Sigmoid colon (tissue), 7 donors: Measurements from ENCODE around the gene GFOD2. TPM values are rescaled to one million over a fixed set of nuclear protein-coding genes. Genes with fewer than 3 reads are reported as not detected.
A peak's percentile ranks its signal among the peaks of the same experiment; 100 is the strongest.

Source experiments
- DNase-seq: peaks from one replicate; pipeline ENCODE4 v3.0.0-alpha.2; 2019
- H3K27ac ChIP-seq, 4 donors: fragments of 200-600 bp; sonication (generic); one replicate each; pipeline ENCODE4 v1.5.1; 2016 to 2019; ENCODE audit warnings: mild to moderate bottlenecking in 1 of 4
- H3K27me3 ChIP-seq, 3 donors: fragments of 200-600 bp; sonication (generic); one replicate each; pipeline ENCODE4 v1.5.1; 2019; ENCODE audit warnings: mild to moderate bottlenecking in 1 of 3
- H3K36me3 ChIP-seq, 4 donors: fragments of 200-600 bp; sonication (generic); one replicate each; pipeline ENCODE4 v1.5.1; 2016 to 2019
- H3K4me1 ChIP-seq, 4 donors: fragments of 200-600 bp; sonication (generic); one replicate each; pipeline ENCODE4 v1.5.1; 2017 to 2019
- H3K4me3 ChIP-seq, 4 donors: fragments of 200-600 bp; sonication (generic); one replicate each; pipeline ENCODE4 v1.5.1; 2017 to 2019; ENCODE audit warnings: mild to moderate bottlenecking in 2 of 4, moderate library complexity in 1 of 4
- H3K9me3 ChIP-seq, 4 donors: fragments of 200-600 bp in 3 of 4; sonication (generic) in 3 of 4; one replicate each; pipeline versions ENCODE4 v1.5.1 to v1.6.1; 2013 to 2019
- EP300 ChIP-seq, 4 donors: sonication (generic); formaldehyde crosslinking; IDR thresholded peaks; one replicate each; pipeline ENCODE4 v1.6.1; 2017; ENCODE audit warnings: antibody characterized with exemption in 4 of 4
- POLR2A ChIP-seq, 2 donors: fragments of 450-650 bp; IDR thresholded peaks; one replicate each; pipeline ENCODE4 v1.6.1; 2016; ENCODE audit warnings: antibody characterized with exemption in 2 of 2, mild to moderate bottlenecking in 2 of 2, moderate library complexity in 2 of 2
- POLR2AphosphoS5 ChIP-seq, 4 donors: sonication (generic); formaldehyde crosslinking; IDR thresholded peaks; one replicate each; pipeline ENCODE4 v1.6.1; 2017; ENCODE audit warnings: antibody characterized with exemption in 4 of 4
- WGBS, 2 donors: extraction: QIAGEN DNeasy Blood & Tissue Kit; methylation state at CpG; one replicate each; pipeline ENCODE4 v1.1.7; 2013; 5-methylcytosine and 5-hydroxymethylcytosine counted together
- intact Hi-C: fragments of 100-400 bp; cut with DNase I; formaldehyde crosslinking; loops from one replicate; pipeline ENCODE4 v1.15.1; 2023
- polyA plus RNA-seq, 3 donors: library from polyadenylated mRNA; stranded (reverse); fragments of 200-250 nt; gene quantifications; one replicate each; pipeline ENCODE4 v1.2.3, GENCODE V29; 2013
- total RNA-seq, 4 donors: library from RNA; depleted of rRNA; stranded (reverse); fragments of >200 nt; gene quantifications; one replicate each; pipeline ENCODE4 v1.1.0, GENCODE V29; 2016
- TF ChIP-seq, protein P1 (sequence below), 4 experiments: fragments of 450-650 bp in 3 of 4; fragments of 200-600 bp in 1 of 4; IDR thresholded peaks; one replicate each; pipeline ENCODE4 v1.5.1; 2016 to 2019; ENCODE audit warnings: antibody characterized with exemption in 4 of 4, mild to moderate bottlenecking in 3 of 4, moderate library complexity in 2 of 4
- donor health status: healthy with polysubstance abuse.
- donor health status: Bipolar disorder and iron deficiency.
- donor health status: healthy.

Gene GFOD2
- total and polyA plus RNA-seq, 7 donors: 8.1 to 19.5 (median 13.8) TPM

DNA sequence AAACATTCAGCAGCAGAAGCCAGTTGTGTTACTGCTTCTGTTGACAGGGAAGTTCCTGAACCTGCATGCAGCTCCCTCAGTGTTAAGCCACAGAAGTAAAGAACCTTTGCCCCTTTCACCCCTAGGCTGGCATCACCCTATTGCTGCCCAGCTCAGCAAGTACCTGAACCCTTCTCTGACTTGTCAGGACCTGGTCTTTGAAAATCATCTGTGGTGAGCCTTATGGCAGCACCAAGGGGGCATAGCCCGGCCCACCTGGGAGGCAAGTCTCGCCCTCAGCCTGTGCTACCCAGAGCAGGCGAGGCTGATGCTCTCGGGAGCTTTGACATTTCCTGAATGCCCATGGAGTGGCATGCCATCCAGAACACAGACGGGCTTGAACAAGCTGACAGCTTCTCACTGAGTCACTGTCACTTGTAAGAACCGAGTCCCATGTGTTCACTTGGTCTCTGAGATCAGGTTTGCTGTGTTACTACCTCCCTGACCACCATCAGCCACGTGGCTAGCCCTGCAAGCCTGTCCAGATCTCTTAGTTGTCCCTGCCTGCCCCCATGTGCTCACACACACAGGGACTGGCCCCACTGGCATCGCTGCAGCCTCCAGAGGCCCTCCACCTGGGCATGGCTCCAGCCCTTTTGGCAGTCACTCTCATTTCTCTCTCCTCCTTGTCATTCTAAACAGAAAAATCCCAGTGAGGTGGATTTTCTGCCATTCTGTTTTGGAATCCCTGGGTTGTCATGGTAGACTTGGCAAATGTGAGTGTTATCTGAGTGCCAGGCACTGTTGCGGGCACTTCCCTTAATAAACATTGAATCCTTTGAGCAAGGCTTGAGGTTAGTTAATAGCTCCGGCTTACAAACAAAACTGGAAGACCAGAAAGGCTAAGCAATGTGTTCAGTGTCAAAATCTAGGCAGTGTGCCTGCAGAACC lies 77.1 kb downstream of the GFOD2 start:
- peak; percentile 89 for DNase-seq
- peaks cover 7 to 22% (median 14%) of the 10 kb centered on the region in 4 donors for H3K36me3 ChIP-seq
- H3K4me1 ChIP-seq: peaks cover 0 to 32% (median 22%) of the 10 kb centered on the region in 4 donors
- intact Hi-C loops: loop anchor here (5.0 kb wide), 1 partner anchor 80 kb away; the partner anchor contains the start of gene CTCF
- 50 to 72% methylated on average over 10 of the region's 10 CpGs for WGBS, 2 donors
- peak overlapping the region; percentile 6 to 51 (median 50) for H3K27ac ChIP-seq
- H3K9me3 ChIP-seq: peaks cover 0 to 3% (median 0%) of the 10 kb centered on the region in 4 donors
- H3K27me3 ChIP-seq: peaks cover 18 to 29% (median 22%) of the 10 kb centered on the region in 3 donors
- H3K4me3 ChIP-seq: no peak overlapping the region
- TF ChIP-seq, protein P1, sequence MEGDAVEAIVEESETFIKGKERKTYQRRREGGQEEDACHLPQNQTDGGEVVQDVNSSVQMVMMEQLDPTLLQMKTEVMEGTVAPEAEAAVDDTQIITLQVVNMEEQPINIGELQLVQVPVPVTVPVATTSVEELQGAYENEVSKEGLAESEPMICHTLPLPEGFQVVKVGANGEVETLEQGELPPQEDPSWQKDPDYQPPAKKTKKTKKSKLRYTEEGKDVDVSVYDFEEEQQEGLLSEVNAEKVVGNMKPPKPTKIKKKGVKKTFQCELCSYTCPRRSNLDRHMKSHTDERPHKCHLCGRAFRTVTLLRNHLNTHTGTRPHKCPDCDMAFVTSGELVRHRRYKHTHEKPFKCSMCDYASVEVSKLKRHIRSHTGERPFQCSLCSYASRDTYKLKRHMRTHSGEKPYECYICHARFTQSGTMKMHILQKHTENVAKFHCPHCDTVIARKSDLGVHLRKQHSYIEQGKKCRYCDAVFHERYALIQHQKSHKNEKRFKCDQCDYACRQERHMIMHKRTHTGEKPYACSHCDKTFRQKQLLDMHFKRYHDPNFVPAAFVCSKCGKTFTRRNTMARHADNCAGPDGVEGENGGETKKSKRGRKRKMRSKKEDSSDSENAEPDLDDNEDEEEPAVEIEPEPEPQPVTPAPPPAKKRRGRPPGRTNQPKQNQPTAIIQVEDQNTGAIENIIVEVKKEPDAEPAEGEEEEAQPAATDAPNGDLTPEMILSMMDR (IDR thresholded peaks at IDR 0.05): no peak
- no peak for TF ChIP-seq POLR2A (IDR thresholded peaks at IDR 0.05)
- peak; percentile 47 to 84 (median 61) for TF ChIP-seq POLR2AphosphoS5 (IDR thresholded peaks at IDR 0.05)
- TF ChIP-seq EP300 (IDR thresholded peaks at IDR 0.05): no peak

DNA sequence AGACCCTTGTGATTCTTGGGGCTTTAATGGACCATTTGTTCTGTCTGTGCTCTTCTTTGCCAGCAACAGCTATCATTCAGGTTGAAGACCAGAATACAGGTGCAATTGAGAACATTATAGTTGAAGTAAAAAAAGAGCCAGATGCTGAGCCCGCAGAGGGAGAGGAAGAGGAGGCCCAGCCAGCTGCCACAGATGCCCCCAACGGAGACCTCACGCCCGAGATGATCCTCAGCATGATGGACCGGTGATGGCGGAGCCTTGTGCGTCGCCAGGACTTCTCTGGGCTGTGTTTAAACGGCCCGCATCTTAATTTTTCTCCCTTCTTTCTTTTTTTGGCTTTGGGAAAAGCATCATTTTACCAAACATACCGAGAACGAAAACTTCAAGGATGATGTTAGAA lies 81.5 kb downstream of the GFOD2 start:
- H3K4me1 ChIP-seq: peaks cover 0 to 21% (median 12%) of the 10 kb centered on the region in 4 donors
- no peak for DNase-seq
- no peak for TF ChIP-seq POLR2A (IDR thresholded peaks at IDR 0.05)
- TF ChIP-seq EP300 (IDR thresholded peaks at IDR 0.05): no peak
- TF ChIP-seq, protein P1 (IDR thresholded peaks at IDR 0.05): no peak
- no peak for TF ChIP-seq POLR2AphosphoS5 (IDR thresholded peaks at IDR 0.05)
- H3K27me3 ChIP-seq: no peaks in the 10 kb centered on the region
- intact Hi-C loops: no loop called here
- 96 to 97% methylated on average over 12 of the region's 12 CpGs for WGBS, 2 donors
- no peaks in the 10 kb centered on the region for H3K9me3 ChIP-seq
- H3K36me3 ChIP-seq: peaks cover 17 to 60% (median 31%) of the 10 kb centered on the region in 4 donors
- no peak overlapping the region for H3K27ac ChIP-seq
- no peak overlapping the region for H3K4me3 ChIP-seq

DNA sequence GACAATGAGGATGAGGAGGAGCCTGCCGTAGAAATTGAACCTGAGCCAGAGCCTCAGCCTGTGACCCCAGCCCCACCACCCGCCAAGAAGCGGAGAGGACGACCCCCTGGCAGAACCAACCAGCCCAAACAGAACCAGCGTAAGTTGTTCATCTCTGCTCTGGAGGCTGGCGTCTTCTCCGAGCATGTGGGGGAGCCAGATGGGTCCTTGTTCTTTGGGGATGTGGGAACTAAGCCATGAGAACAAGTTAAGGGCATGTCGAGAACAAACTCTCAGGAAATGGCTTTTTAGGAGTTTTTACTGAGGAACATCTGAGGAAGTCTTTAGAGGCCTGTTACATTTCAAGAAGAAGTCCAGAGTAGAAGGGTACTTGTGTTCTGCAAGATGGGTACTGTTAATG lies 82.4 kb downstream of the GFOD2 start:
- Histone ChIP-seq H3K27ac (no peak overlapping the region), H3K36me3 (peaks cover 17 to 69% (median 32%) of the 10 kb centered on the region in 4 donors), H3K4me1 (peaks cover 0 to 12% (median 3%) of the 10 kb centered on the region in 4 donors), H3K9me3 (no peaks in the 10 kb centered on the region), H3K4me3 (no peak overlapping the region), H3K27me3 (no peaks in the 10 kb centered on the region)
- intact Hi-C loops: no loop called here
- TF ChIP-seq EP300 (IDR thresholded peaks at IDR 0.05): no peak
- DNase-seq: no peak
- WGBS, 2 donors: 95 to 96% methylated on average over 8 of the region's 8 CpGs

DNA sequence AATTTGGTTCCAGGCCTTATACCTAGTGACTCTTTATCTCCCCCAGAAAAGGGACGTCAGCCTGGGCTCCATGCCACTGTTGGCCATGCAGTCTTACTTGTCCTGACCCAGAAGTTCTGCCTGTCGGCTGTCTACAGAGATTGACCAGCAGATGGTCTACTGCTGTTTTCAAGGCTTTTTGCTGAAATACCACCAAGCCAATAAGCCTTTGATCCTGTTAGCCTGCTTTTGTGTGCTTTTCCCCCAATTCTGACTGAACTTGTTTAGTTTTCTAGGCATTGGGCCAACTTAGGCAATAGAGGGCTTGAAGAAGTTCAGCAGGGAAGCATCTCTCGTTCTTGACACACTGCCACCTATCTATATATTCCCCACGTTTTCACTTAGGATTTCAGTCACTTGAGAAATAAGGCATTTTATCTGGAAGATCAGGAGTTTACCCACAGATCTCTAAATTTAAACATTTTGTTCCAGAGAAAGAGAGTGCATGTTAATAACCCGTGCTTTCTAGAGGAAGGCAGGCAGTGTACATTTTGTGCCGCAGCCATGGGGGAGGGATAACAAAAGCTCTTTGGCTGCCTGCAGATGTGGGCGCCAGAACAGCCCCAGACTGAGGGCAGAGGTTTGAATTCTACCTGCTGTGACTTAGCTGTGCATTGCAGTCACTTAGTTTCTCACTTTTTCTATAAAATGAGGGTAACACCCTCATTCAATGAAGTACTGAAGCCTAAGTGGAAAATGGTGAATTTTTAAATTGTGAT lies 86.5 kb downstream of the GFOD2 start:
- H3K27ac ChIP-seq: no peak overlapping the region
- intact Hi-C loops: no loop called here
- peak; percentile 33 for DNase-seq
- H3K9me3 ChIP-seq: no peaks in the 10 kb centered on the region
- H3K4me3 ChIP-seq: no peak overlapping the region
- no peaks in the 10 kb centered on the region for H3K4me1 ChIP-seq
- H3K36me3 ChIP-seq: peaks cover 15 to 89% (median 47%) of the 10 kb centered on the region in 4 donors
- TF ChIP-seq, protein P1 (IDR thresholded peaks at IDR 0.05): no peak
- TF ChIP-seq EP300 (IDR thresholded peaks at IDR 0.05) (no peak), POLR2AphosphoS5 (IDR thresholded peaks at IDR 0.05) (no peak), POLR2A (IDR thresholded peaks at IDR 0.05) (no peak)
- WGBS, 2 donors: 80 to 83% methylated on average over 7 of the region's 7 CpGs
- H3K27me3 ChIP-seq: no peaks in the 10 kb centered on the region

DNA sequence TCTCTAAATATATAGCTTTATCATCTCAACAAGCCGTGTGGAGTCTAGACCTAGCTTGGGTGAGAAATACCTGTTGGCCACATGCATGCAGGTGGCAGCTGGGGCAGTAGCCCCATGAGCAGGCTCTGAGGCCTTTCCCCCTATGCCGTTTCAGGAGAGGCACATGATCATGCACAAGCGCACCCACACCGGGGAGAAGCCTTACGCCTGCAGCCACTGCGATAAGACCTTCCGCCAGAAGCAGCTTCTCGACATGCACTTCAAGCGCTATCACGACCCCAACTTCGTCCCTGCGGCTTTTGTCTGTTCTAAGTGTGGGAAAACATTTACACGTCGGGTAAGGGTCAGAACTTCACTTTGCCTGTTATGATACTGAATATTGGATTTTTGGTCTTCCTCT lies 90.9 kb downstream of the GFOD2 start:
- Histone ChIP-seq H3K36me3 (peaks cover 0 to 92% (median 46%) of the 10 kb centered on the region in 4 donors), H3K27me3 (no peaks in the 10 kb centered on the region), H3K4me1 (no peaks in the 10 kb centered on the region), H3K9me3 (no peaks in the 10 kb centered on the region), H3K27ac (no peak overlapping the region), H3K4me3 (no peak overlapping the region)
- intact Hi-C loops: no loop called here
- DNase-seq: no peak
- TF ChIP-seq EP300 (IDR thresholded peaks at IDR 0.05): no peak
- TF ChIP-seq, protein P1 (IDR thresholded peaks at IDR 0.05): no peak
- TF ChIP-seq POLR2A (IDR thresholded peaks at IDR 0.05): no peak
- TF ChIP-seq POLR2AphosphoS5 (IDR thresholded peaks at IDR 0.05): no peak
- WGBS, 2 donors: 96% methylated on average over 14 of the region's 14 CpGs
